HCT116 (cell line): ENCODE measurements around the gene CREG2. TPM values are rescaled to one million over a fixed set of nuclear protein-coding genes. Genes with fewer than 3 reads are reported as not detected.

Experiments
- ATAC-seq: fragments of 200-7000 bp; cut with Tn5 transposase; 2 replicates; pipeline ENCODE4 v1.9.1; 2020; ENCODE audit warnings: mild to moderate bottlenecking, moderate library complexity
- BruUV-seq: library from RNA; stranded (reverse); fragments of 400-500 nt; replicated peaks from 2 replicates; lab custom pipeline; 2021; lab: Mats Ljungman, UMichigan
- CTCF ChIA-PET: fragments of 300-600 bp; sonication (Branson Sonifier 250); formaldehyde crosslinking; loops from one replicate; lab custom pipeline; 2021; ENCODE audit warnings: antibody characterized with exemption; lab: Charles Lee
- POLR2A ChIA-PET: fragments of 300-600, 350-600 bp; sonication (Branson Sonifier 250); formaldehyde crosslinking; loops from one replicate; lab custom pipeline; 2021; ENCODE audit warnings: antibody characterized with exemption; lab: Charles Lee
- RAD21 ChIA-PET, 2 experiments: fragments of 300-600 bp; sonication (Branson Sonifier 250); formaldehyde crosslinking; loops; one replicate each; lab custom pipeline; 2023; ENCODE audit warnings: low total read pairs in 2 of 2; ENCODE audit not compliant: uncharacterized antibody in 2 of 2, unreplicated experiment in 2 of 2, low non-redundant PET in 1 of 2; lab: Charles Lee
- DNase-seq: peaks from one replicate; pipeline ENCODE4 v3.0.0-alpha.2; 2010; ENCODE audit warnings: low read depth, low spot score
- H2AFZ ChIP-seq: fragments of 200-600 bp; shearing (Covaris generic), sonication (generic); 2 replicates; pipeline ENCODE4 v1.6.1; 2017; ENCODE audit warnings: low read depth, mixed run types, mixed read lengths, antibody characterized with exemption, low read length; ENCODE audit not compliant: poor library complexity, severe bottlenecking
- H3K27ac ChIP-seq: 2 replicates; pipeline ENCODE4 v1.5.1; 2012; ENCODE audit warnings: low read depth, low read length
- H3K27me3 ChIP-seq: fragments of 200-600 bp; sonication (generic); 2 replicates; pipeline ENCODE4 v1.6.1; 2016; ENCODE audit warnings: mixed run types, low read length, mixed read lengths; ENCODE audit not compliant: insufficient read depth
- H3K36me3 ChIP-seq, 2 experiments: fragments of 200-500 bp in 1 of 2; fragments of 200-600 bp in 1 of 2; sonication (Bioruptor generic) in 1 of 2; sonication (generic) in 1 of 2; 2 replicates each; pipeline versions ENCODE4 v1.5.1 to v1.6.1; 2014 to 2016; ENCODE audit warnings: low read length in 2 of 2, inconsistent platforms in 1 of 2, mixed read lengths in 1 of 2, mixed run types in 1 of 2; ENCODE audit not compliant: insufficient read depth in 2 of 2, control insufficient read depth in 1 of 2
- H3K4me1 ChIP-seq, 2 experiments: fragments of 200-600 bp in 1 of 2; sonication (generic) in 1 of 2; 2 replicates each; pipeline versions ENCODE4 v1.5.1 to v1.6.1; 2012 to 2017; ENCODE audit warnings: low read length in 2 of 2, inconsistent platforms in 1 of 2, mild to moderate bottlenecking in 1 of 2, mixed read lengths in 1 of 2, mixed run types in 1 of 2, moderate library complexity in 1 of 2; ENCODE audit not compliant: insufficient read depth in 2 of 2, control insufficient read depth in 1 of 2
- H3K4me2 ChIP-seq: fragments of 200-600 bp; sonication (generic); 2 replicates; pipeline ENCODE4 v1.6.1; 2017; ENCODE audit warnings: mixed run types, low read length, mixed read lengths
- H3K4me3 ChIP-seq, 2 experiments: fragments of 200-600 bp in 1 of 2; sonication (generic) in 1 of 2; replicated peaks in 1 of 2; 2 replicates each; pipeline ENCODE4 v1.5.1; 2011 to 2016; ENCODE audit warnings: low read length in 2 of 2, control low read depth in 1 of 2, low read depth in 1 of 2, mild to moderate bottlenecking in 1 of 2, mixed read lengths in 1 of 2, mixed run types in 1 of 2
- H3K79me2 ChIP-seq: fragments of 200-600 bp; sonication (generic); 2 replicates; pipeline ENCODE4 v1.6.1; 2017; ENCODE audit warnings: mild to moderate bottlenecking, mixed run types, low read length, moderate library complexity, mixed read lengths; ENCODE audit not compliant: insufficient read depth
- H3K9ac ChIP-seq: fragments of 200-600 bp; sonication (generic); 2 replicates; pipeline ENCODE4 v1.6.1; 2016; ENCODE audit warnings: low read length, mixed read lengths
- H3K9me2 ChIP-seq: fragments of 200-600 bp; sonication (generic), shearing (Covaris generic); 2 replicates; pipeline ENCODE4 v1.6.1; 2017; ENCODE audit warnings: mixed run types, mild to moderate bottlenecking, moderate library complexity; ENCODE audit not compliant: insufficient read depth
- H3K9me3 ChIP-seq, 2 experiments: fragments of 200-500 bp in 1 of 2; fragments of 200-600 bp in 1 of 2; sonication (Bioruptor generic) in 1 of 2; sonication (generic) in 1 of 2; 2 replicates each; pipeline ENCODE4 v1.6.1; 2014 to 2017; ENCODE audit warnings: low read length in 2 of 2, mixed read lengths in 2 of 2, inconsistent platforms in 1 of 2, low read depth in 1 of 2, mild to moderate bottlenecking in 1 of 2, mixed run types in 1 of 2, moderate library complexity in 1 of 2; ENCODE audit not compliant: control insufficient read depth in 1 of 2, insufficient read depth in 1 of 2
- H4K20me1 ChIP-seq: fragments of 200-600 bp; sonication (generic), shearing (Covaris generic); 2 replicates; pipeline ENCODE4 v1.6.1; 2017; ENCODE audit warnings: mixed run types, mild to moderate bottlenecking, moderate library complexity; ENCODE audit not compliant: insufficient read depth
- CBX3 ChIP-seq: IDR thresholded peaks from 2 replicates; pipeline ENCODE4 v1.6.1; 2012; ENCODE audit warnings: low read depth
- CEBPB ChIP-seq: IDR thresholded peaks from 2 replicates; pipeline ENCODE4 v1.6.1; 2012; ENCODE audit warnings: low read depth
- ELF1 ChIP-seq: IDR thresholded peaks from 2 replicates; pipeline ENCODE4 v1.6.1; 2012; ENCODE audit warnings: low read depth, borderline replicate concordance
- EZH2phosphoT487 ChIP-seq: fragments of 200-600 bp; IDR thresholded peaks from 2 replicates; pipeline ENCODE4 v1.6.1; 2018; ENCODE audit warnings: antibody characterized with exemption, borderline replicate concordance
- FOSL1 ChIP-seq: IDR thresholded peaks from 2 replicates; pipeline ENCODE4 v1.6.1; 2012; ENCODE audit warnings: low read depth
- JUND ChIP-seq: IDR thresholded peaks from 2 replicates; pipeline ENCODE4 v1.6.1; 2012
- MAX ChIP-seq: IDR thresholded peaks from 2 replicates; pipeline ENCODE4 v1.6.1; 2012
- POLR2AphosphoS5 ChIP-seq: IDR thresholded peaks from 2 replicates; pipeline ENCODE4 v1.6.1; 2011; ENCODE audit warnings: mild to moderate bottlenecking, low read depth, low read length, moderate library complexity
- RAD21 ChIP-seq: IDR thresholded peaks from 2 replicates; pipeline ENCODE4 v1.6.1; 2012; ENCODE audit warnings: low read depth, mild to moderate bottlenecking
- SIN3A ChIP-seq: IDR thresholded peaks from 2 replicates; pipeline ENCODE4 v1.6.1; 2012; ENCODE audit warnings: low read depth
- SP1 ChIP-seq: IDR thresholded peaks from 2 replicates; pipeline ENCODE4 v1.6.1; 2012; ENCODE audit warnings: low read depth
- SRF ChIP-seq: IDR thresholded peaks from 2 replicates; pipeline ENCODE4 v1.6.1; 2012; ENCODE audit warnings: low read depth
- TCF7L2 ChIP-seq: IDR thresholded peaks from 2 replicates; pipeline ENCODE4 v1.7.0; 2011; ENCODE audit warnings: borderline replicate concordance, inconsistent platforms; ENCODE audit not compliant: insufficient read depth, insufficient read length; ENCODE audit errors: extremely low read depth
- YY1 ChIP-seq: IDR thresholded peaks from 2 replicates; pipeline ENCODE4 v1.6.1; 2011; ENCODE audit warnings: low read length, low read depth, moderate library complexity, mild to moderate bottlenecking; ENCODE audit not compliant: insufficient replicate concordance; ENCODE audit errors: extremely low read depth
- ZFX ChIP-seq: fragments of 450-650 bp; IDR thresholded peaks from 2 replicates; pipeline ENCODE4 v1.6.1; 2017
- ZNF274 ChIP-seq: fragments of 200-500 bp; sonication (Bioruptor generic); IDR thresholded peaks from 2 replicates; pipeline ENCODE4 v1.6.1; 2014; ENCODE audit warnings: mild to moderate bottlenecking, low read depth, low read length, inconsistent platforms
- intact Hi-C: fragments of 100-400 bp; cut with micrococcal nuclease; formaldehyde crosslinking; loops from 2 replicates; pipeline ENCODE4 v1.10.0; 2022
- total RNA-seq: library from RNA; stranded (reverse); gene quantifications from one replicate; pipeline ENCODE4 v1.2.1, GENCODE V29; 2021; ENCODE audit not compliant: unreplicated experiment
- TF ChIP-seq, protein P1 (sequence below), 3 experiments: fragments of 200-600 bp in 1 of 3; sonication (generic) in 1 of 3; IDR thresholded peaks in 2 of 3; conservative IDR thresholded peaks in 1 of 3; 2 replicates each; pipeline ENCODE4 v1.5.1; 2012 to 2017; ENCODE audit warnings: low read depth in 2 of 3, low read length in 2 of 3, antibody characterized with exemption in 1 of 3, borderline replicate concordance in 1 of 3, control low read depth in 1 of 3, mild to moderate bottlenecking in 1 of 3, mixed read lengths in 1 of 3, mixed run types in 1 of 3, moderate library complexity in 1 of 3; ENCODE audit not compliant: insufficient read depth in 1 of 3

Gene CREG2
- total RNA-seq, 1 experiment from 2014 or later, result 0.12 TPM

- H3K9ac ChIP-seq, result no peak overlapping the region
- no peak for TF ChIP-seq ZNF274
- TF ChIP-seq SP1, result no peak
- no peak for TF ChIP-seq CEBPB
- no peak for TF ChIP-seq JUND
- TF ChIP-seq SRF, result no peak
- no peak for TF ChIP-seq MAX
- TF ChIP-seq SIN3A, result no peak
- TF ChIP-seq CBX3, result no peak
- TF ChIP-seq, protein P1, sequence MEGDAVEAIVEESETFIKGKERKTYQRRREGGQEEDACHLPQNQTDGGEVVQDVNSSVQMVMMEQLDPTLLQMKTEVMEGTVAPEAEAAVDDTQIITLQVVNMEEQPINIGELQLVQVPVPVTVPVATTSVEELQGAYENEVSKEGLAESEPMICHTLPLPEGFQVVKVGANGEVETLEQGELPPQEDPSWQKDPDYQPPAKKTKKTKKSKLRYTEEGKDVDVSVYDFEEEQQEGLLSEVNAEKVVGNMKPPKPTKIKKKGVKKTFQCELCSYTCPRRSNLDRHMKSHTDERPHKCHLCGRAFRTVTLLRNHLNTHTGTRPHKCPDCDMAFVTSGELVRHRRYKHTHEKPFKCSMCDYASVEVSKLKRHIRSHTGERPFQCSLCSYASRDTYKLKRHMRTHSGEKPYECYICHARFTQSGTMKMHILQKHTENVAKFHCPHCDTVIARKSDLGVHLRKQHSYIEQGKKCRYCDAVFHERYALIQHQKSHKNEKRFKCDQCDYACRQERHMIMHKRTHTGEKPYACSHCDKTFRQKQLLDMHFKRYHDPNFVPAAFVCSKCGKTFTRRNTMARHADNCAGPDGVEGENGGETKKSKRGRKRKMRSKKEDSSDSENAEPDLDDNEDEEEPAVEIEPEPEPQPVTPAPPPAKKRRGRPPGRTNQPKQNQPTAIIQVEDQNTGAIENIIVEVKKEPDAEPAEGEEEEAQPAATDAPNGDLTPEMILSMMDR (IDR thresholded peaks at IDR 0.05 in 2 of 3, conservative IDR thresholded peaks at IDR 0.05 in 1 of 3; ENCODE audit: borderline replicate concordance in 1 of 3, insufficient read depth in 1 of 3, low read depth in 2 of 3, low read length in 2 of 3), result no peak
- TF ChIP-seq YY1, result no peak
- no peak for TF ChIP-seq ELF1
- TF ChIP-seq TCF7L2, result no peak
- no peak for TF ChIP-seq ZFX
- TF ChIP-seq FOSL1, result no peak
- no peak for TF ChIP-seq EZH2phosphoT487
- no peak for TF ChIP-seq POLR2AphosphoS5
- TF ChIP-seq RAD21, result no peak
- no peaks in the 10 kb centered on the region for H3K36me3 ChIP-seq
- no peak overlapping the region for H3K27ac ChIP-seq
- H3K4me3 ChIP-seq, result no peak overlapping the region
- ChIA-PET CTCF (interaction anchor here (1.3 to 2.1 kb wide), 2 partner anchors 12 to 57 kb away, joined by 3 to 7 read pairs; partner anchors contain the start of gene CREG2), POLR2A (interaction anchor here (0.6 kb wide), 1 partner anchor 89 kb away, joined by 3 read pairs; no protein-coding TSS in a partner anchor), RAD21 (no interaction called here)
- H3K27me3 ChIP-seq, result no peaks in the 10 kb centered on the region
- BruUV-seq, result no TSS peak
- H3K9me2 ChIP-seq, result no peaks in the 10 kb centered on the region
- DNase-seq, result no peak
- ATAC-seq, result no peak
- H3K9me3 ChIP-seq, result no peaks in the 10 kb centered on the region
- intact Hi-C loops, result no loop called here
- H3K4me2 ChIP-seq, result no peak overlapping the region
- H3K79me2 ChIP-seq, result no peaks in the 10 kb centered on the region
- H4K20me1 ChIP-seq, result no peaks in the 10 kb centered on the region
- H3K4me1 ChIP-seq, result peaks cover 0 to 6% of the 10 kb centered on the region in 2 experiments; a peak in 1 of 4 replicates
- no peak overlapping the region for H2AFZ ChIP-seq
Measured at GRCh38 chr2:101399021-101399799, 11.9 kb upstream of the CREG2 start.
